Measurements from ENCODE around the gene TLE1.

- no peak for TF ChIP-seq TCF7 (CRISPR knock-in tag; IDR thresholded peaks at IDR 0.05; ENCODE audit: low read depth)
- TF ChIP-seq FOXJ3 (CRISPR knock-in tag; IDR thresholded peaks at IDR 0.05; ENCODE audit: borderline replicate concordance), result no peak
- TF ChIP-seq CTCF (IDR thresholded peaks at IDR 0.05), result no peak
- TF ChIP-seq JAZF1 (CRISPR knock-in tag; IDR thresholded peaks at IDR 0.05), result no peak
Measured at GRCh38 chr9:81536242-81537025, 152.9 kb downstream of the TLE1 start.
